Activated CD4-positive, CD25-positive, alpha-beta regulatory T cell (primary cell): Measurements from ENCODE around the gene CD14.
"Not testable (repeated sequence)": the region's sequence is repeated elsewhere in the genome, so short reads cannot be mapped to it uniquely, and the experiment has no call there.

Source experiments
- DNase-seq, 4 experiments: peaks; one replicate each; lab custom pipeline; 2025; lab: John Stamatoyannopoulos, UW

The CD14 gene

GRCh38 chr5:140633021-140633471 is at the start of gene CD14:
Gene CD14 (minus strand): TSS chr5:140633175. CDS start chr5:140633071, 104 bp downstream.
- DNase-seq, result no peak

- no peak for DNase-seq
These were observed 46.0 kb upstream of the CD14 start for GRCh38 chr5:140678993-140679392.

DNA sequence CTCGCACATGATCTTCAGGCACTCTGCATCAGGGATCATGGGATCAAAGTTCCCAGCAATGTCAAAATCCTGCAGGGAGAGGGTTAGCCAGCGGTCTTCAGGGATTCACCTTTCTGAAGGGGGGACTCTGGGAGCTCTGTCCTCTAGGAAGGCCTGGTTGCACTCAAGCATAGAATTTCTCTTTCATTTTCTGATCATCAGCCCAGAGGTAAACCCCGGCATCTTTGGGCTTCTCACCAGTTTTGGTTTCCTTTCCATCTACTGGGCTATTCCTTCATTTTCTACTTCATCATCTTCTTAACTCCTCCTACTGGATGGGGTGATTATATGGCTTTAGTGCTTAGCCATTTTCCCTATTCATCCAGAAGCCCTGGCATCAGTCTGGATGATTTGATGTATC is 45.0 kb upstream of the CD14 start:
- DNase-seq, result no peak

GRCh38 chr5:140674629-140675028 is 41.7 kb upstream of the CD14 start:
- no peak for DNase-seq

GRCh38 chr5:140674211-140674610 is 41.2 kb upstream of the CD14 start:
- no peak for DNase-seq

GRCh38 chr5:140673187-140673976 is 40.4 kb upstream of the CD14 start, which contains the start of gene DND1:
Gene DND1 (minus strand): TSS chr5:140673576. CDS start chr5:140673542, 34 bp downstream.
- DNase-seq, result no peak

GRCh38 chr5:140672455-140673186 is 39.6 kb upstream of the CD14 start:
- DNase-seq, result no peak

DNA sequence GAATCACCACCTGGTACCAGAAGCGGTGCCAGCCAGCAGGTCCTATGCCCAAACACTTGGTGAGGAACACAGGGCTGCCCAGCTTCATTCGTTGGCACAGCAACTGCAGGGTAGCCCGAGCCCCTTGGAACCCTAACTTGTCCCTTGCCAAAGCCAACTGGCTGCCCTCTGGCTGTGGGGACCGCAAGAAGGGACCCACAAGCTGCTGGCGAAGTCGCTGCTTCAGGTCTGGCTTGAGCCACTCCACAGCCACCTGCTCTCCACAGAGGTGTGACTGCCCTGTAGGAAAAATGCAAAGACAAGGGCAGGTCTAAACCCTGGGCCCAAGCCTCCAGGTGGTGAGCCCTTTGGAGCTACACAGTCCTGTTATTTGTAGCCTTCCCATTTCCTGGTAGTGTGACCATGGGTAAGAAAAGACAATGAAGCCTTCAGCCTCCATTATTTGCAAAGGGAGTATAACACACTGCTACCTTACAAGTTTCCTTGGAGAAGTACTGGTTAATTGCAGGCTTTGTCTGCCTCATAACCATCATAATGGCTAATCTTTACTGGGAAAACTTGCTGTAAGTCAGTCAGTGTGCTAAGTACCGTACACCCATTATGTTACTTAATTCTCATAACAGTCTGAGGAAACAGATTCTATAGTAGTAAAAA is 38.6 kb upstream of the CD14 start:
- DNase-seq, result no peak

DNA sequence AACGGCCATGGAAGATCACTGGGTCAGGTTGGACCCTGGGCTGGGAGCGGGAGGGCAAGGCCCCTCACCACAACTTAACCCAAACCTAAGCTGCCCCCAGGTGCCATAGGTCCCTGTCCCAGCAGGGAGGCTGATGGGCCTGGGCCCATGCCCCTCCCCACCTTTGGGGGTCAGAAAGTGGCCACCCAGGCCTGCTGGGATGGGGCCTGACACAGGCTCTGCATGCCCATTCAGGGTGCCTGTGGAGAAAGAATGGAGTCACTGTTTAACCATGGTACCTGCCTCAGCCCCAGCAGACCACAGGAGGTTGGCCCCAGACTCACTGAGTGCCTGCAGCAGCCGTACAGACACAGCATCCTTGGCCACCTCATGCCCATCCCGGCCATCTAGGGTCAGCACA is 38.1 kb upstream of the CD14 start:
- not testable (repeated sequence) for DNase-seq

DNA sequence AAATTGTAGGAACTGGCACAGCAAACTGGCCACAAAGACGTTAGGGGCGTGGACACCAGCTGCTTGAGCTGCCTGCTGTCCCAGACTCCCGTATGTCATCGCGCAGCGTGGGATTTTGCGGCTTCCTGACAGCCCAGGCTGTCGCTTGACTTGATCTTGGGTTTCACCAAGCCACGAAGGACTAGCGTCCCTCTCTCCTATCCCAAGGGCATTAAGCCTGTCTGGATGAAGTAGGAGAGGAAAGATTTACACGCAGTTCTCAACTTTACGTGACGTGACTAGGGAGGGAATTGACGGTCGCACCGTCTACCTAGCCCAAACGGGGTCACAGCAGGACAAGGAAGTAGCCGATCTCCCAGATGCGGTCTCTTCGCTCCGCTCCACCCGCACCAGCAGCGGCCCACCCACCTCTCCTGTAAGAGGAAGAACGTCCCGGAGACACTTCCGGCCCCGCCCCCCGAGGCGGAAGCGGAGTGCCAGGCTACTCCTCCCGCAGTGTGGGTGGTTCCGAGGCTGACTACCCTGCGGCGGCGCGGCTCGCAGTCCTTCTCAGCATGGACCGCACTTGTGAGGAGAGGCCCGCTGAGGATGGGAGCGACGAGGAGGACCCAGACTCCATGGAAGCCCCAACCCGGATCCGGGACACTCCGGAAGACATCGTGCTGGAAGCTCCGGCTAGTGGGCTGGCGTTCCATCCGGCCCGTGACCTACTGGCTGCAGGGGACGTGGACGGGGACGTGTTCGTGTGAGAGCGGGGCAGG is 31.6 kb upstream of the CD14 start, which contains the start of gene WDR55:
Gene WDR55, plus strand, starts transcription at position 546 of the 761 bp plus-strand sequence. Its CDS starts 9 bp downstream, at position 555.
- peak; percentile 91 to 94 (median 92) for DNase-seq

DNA sequence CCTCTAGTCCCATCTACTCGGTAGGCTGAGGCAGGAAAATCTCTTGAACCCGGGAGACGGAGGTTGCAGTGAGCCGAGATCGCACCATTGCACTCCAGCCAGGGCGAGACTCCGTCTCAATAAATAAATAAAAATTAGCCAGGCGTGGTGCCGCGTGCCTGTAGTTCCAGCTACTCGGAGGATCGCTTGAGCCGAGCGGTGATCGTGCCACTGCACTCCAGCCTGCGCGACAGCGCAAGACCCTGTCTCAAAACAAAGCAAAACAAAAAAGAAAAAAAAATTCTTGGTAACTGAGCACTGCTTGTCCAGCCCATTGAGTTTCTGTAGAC is 31.0 kb upstream of the CD14 start:
- no peak for DNase-seq

DNA sequence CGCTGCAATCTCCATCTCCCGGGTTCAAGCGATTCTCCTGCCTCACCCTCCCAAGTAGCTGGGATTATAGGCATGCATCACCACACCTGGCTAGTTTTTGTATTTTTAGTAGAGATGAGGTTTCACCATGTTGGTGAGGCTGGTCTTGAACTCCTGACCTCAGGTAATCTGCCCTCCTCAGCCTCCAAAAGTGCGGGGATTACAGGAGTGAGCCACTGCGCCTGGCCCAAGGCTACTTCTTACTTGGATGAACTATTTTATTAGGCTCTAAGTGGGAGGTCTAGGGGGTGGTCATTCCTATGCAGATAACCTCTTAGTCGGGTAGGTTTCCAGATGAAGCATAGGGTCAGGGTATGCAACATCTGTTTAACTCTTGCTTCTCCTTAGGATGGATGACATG is 27.4 kb upstream of the CD14 start:
- DNase-seq, result not testable (repeated sequence)

GRCh38 chr5:140658870-140659269 is 25.9 kb upstream of the CD14 start:
- DNase-seq, result no peak

DNA sequence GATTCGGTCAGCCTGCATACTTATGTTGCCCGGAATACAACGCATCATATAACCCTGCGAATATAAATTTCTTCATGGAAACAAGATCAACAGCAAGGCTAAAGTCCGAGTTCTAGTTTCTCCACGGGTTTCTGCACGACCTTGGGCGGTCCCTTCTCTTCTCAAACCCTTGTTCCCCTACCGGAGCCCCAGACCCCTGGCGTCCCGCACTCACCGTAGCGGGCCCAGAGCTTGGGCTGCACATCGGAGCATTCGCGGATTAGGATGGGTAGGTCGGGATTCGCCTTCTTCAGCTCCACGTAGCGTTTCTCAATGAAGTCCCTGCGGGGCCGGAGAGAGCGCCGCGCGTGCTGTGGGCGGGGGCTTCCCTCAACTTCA is 14.1 kb upstream of the CD14 start:
- DNase-seq, result no peak

- no peak for DNase-seq
These were observed 9.7 kb upstream of the CD14 start for GRCh38 chr5:140642718-140643117.

DNA sequence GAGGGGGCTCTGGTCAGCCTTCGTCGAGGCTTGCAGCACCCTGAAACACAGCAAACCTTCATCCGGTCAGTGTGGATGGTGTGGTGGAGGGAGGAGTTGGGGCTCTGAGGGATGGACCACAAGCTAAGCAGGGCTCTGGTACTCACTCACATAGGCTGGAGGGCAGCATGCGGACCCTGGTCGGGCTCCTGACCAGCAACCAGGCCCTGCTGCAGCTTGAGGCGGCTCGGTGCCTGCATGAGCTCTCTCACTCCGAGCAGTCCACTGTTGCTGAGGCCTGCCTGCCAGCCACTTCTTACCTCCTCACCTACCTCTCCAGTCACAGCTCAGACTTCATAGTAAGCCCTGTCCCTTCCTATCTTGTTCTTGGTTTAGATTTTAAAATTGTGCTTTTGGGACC is 8.7 kb upstream of the CD14 start:
- no peak for DNase-seq

GRCh38 chr5:140639148-140639981 is 6.4 kb upstream of the CD14 start, which contains the start of gene TMCO6:
Gene TMCO6 (plus strand): TSS chr5:140639451. CDS start chr5:140639528, 77 bp downstream.
- peak; percentile 88 to 97 (median 92) for DNase-seq

DNA sequence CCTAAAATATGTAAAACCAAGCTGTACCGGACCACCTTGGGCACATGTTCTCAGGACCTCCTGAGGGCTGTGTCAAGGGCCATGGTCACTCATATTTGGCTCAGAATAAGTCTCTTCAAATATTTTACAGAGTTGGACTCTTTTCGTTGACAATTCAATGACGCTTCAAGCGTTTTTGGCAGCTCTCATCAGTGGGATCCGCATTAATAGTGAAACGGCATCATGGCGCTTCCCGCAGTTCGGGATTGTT is 5.8 kb upstream of the CD14 start:
- not testable (repeated sequence) for DNase-seq

- DNase-seq, result no peak
These were observed 4.6 kb upstream of the CD14 start for GRCh38 chr5:140637371-140638100.
